Mononuclear cell (primary cell): ENCODE data around the gene KDSR. TPM values are rescaled to one million over a fixed set of nuclear protein-coding genes. Genes with fewer than 3 reads are reported as not detected.

Experiments used
- H3K27me3 ChIP-seq: 2 replicates; pipeline ENCODE4 v1.6.0; 2011; ENCODE audit warnings: low read length, control low read depth; ENCODE audit not compliant: insufficient read depth
- H3K4me1 ChIP-seq: 2 replicates; pipeline ENCODE4 v1.5.1; 2011; ENCODE audit warnings: mild to moderate bottlenecking, low read length, control low read depth; ENCODE audit not compliant: insufficient read depth
- H3K4me3 ChIP-seq: 2 replicates; pipeline ENCODE4 v1.5.1; 2011; ENCODE audit warnings: mild to moderate bottlenecking, low read length, moderate library complexity
- H3K9me3 ChIP-seq: 2 replicates; pipeline ENCODE4 v1.5.1; 2011; ENCODE audit warnings: low read depth, mild to moderate bottlenecking, control low read depth, low read length
- total RNA-seq: library from RNA; depleted of rRNA; stranded (reverse); fragments of >200 nt; gene quantifications from one replicate; pipeline ENCODE4 v1.2.3, GENCODE V29; 2012

The KDSR gene
- total RNA-seq, 1 donor: 16.9 TPM

DNA sequence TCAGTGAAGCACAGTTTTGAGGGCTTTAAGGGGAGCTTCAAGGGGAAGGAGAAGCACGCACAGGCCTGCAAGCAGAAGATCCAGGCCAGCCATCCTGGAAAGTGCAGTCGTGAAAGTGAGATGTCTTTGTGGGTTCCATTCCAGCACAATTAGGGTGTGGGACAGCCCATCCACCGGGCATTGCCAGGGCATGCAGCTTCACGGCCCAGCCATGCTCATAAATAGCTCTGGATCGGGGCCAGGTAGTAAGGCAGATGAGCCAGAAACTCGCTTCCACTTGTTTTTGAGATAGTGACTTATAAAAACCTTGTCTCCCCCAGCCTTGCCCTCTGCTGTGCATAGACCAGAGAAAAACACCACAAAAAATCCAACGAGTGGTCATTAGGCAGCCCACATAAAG is 21.0 kb downstream of the KDSR start:
- Histone ChIP-seq H3K9me3 (no peaks in the 10 kb centered on the region), H3K4me1 (no peaks in the 10 kb centered on the region), H3K4me3 (no peak overlapping the region), H3K27me3 (no peaks in the 10 kb centered on the region)

DNA sequence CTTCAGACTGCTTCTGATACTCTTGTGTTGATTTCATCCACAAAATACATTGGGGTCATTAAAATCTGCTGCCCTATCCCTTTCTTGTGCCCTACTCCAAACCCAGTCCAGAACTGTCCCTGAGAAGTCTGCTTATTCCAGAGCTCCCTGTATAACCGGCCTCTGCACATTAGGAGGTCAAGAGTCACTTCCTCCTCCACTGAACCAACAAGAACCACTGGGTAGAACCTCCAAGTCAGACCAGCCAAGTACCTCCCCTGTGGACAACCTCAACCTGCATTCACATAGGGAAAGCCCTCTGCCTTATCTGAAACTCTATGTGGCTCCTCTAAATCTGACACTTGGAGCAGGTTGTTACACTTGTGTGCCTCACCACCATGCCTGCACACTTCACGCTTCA is 22.1 kb downstream of the KDSR start:
- Histone ChIP-seq H3K9me3 (no peaks in the 10 kb centered on the region), H3K27me3 (no peaks in the 10 kb centered on the region), H3K4me3 (no peak overlapping the region), H3K4me1 (no peaks in the 10 kb centered on the region)

DNA sequence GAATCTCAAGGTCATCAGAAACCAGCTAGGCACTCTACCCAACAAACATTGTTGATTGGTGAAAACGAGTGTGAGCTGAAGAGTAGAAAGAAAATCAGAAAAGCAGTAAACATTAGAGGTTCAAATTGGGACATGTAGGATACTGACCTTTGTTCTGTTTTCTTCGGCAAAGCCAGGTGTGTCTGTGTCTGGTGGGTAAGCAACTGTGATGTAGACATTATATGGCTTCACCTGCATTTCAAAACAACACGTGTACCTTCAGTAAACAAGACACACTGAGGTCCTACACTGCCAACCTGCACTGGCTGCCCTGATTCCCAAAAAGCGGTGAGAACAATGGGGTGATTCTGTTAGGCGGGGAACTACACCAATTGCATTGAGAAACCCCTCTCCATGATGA is 22.7 kb downstream of the KDSR start:
- H3K4me3 ChIP-seq: no peak overlapping the region
- H3K9me3 ChIP-seq: no peaks in the 10 kb centered on the region
- no peaks in the 10 kb centered on the region for H3K4me1 ChIP-seq
- no peaks in the 10 kb centered on the region for H3K27me3 ChIP-seq

DNA sequence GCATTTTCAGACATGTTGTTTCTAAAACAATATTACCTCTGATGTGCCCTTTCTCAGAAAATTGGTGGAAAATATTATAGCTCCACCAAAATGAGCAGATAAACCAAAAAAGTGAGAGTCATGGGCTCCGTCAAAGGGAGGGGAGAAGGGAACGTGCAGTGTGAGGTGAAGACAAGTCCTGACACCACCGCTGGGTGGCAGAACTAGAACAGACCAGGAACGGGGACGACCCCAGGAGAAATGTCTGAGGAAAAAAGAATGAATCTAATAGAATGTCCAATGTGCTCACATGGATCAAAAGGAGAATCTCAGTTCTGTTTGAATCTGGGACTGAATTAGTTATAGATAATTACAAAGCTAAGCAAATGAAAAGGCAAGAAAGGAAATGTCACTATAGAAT is 24.8 kb downstream of the KDSR start:
- H3K27me3 ChIP-seq: no peaks in the 10 kb centered on the region
- H3K4me1 ChIP-seq: no peaks in the 10 kb centered on the region
- H3K4me3 ChIP-seq: no peak overlapping the region
- H3K9me3 ChIP-seq: no peaks in the 10 kb centered on the region

DNA sequence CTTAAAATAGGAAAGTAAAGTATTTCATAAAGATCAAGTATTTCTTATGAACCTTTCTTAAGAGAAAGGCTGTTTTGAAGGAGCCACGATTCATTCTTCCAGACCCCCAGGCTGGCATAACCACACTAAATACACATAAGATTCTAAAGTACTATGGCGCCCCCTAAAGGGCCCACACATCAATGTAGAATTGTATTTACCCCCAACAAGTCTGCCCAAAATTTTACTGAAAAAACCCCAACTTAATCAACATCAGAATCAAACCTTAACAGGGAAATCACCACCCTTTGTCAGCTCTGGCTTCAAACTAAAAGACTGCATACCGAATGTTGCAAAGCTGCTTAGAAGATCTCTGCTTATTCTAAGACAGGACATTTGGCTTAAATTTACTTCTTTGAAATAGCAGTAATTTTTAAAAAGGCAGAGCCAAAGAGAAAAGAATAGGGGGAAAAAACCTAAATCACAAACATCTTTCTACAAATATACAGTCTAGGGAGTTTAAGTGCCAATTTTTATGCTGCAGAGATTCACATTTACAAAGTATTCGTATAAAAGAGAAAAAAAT is 27.0 kb downstream of the KDSR start:
- H3K27me3 ChIP-seq: no peaks in the 10 kb centered on the region
- H3K9me3 ChIP-seq: no peaks in the 10 kb centered on the region
- no peaks in the 10 kb centered on the region for H3K4me1 ChIP-seq
- H3K4me3 ChIP-seq: no peak overlapping the region

DNA sequence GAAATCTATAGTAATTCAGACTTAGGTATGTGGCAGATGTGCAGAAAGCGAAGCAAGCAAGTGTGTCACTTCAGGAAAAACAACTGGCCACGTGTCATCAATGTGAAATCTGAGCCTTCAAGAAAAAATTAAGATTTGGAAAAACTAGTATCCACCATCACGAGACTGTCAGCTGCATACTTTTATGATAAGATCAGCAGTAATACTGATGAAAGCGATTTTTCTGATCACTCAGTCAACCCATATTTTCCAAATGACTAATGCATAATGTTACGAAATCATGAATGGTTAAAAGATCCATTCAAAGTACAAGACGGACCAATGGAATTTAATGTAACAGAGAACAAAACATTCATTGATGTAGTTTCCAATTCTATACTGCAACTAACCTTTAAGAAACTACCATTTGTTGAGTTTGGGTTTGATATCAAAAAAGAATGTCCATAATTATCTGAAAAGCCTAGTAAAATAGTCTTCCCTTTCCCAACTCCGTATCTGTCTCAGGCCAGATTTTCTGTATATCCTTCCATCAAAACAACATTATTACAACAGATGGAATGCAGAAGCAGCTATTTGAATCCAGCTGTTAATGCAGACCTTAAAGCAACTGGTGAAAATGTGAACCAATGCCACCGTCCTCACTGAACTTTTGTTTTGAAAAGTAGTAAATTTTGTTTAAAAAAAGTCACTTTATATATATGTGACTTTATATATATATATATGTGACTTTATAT is 30.5 kb downstream of the KDSR start:
- Histone ChIP-seq H3K9me3 (no peaks in the 10 kb centered on the region), H3K4me3 (no peak overlapping the region), H3K4me1 (no peaks in the 10 kb centered on the region), H3K27me3 (no peaks in the 10 kb centered on the region)

DNA sequence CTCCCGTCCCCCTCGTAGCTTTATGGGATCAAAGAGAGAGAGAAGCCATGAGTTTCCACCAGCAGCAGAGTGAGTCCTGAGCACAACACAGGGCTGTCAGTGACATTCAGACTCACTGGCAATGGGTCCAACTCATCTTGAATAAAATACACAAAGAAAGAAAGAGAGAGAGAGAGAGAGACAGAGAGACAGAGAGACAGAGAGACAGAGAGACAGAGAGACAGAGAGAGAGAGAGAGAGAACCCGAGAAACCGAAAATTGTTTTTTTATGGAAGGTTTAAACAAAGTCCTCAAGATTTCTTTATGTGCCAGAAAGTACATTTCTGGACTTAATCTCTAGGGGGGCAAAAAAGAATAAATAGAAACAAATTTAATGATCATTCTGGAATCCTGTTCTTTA is 35.9 kb downstream of the KDSR start:
- Histone ChIP-seq H3K4me3 (no peak overlapping the region), H3K27me3 (no peaks in the 10 kb centered on the region), H3K4me1 (no peaks in the 10 kb centered on the region), H3K9me3 (no peaks in the 10 kb centered on the region)

DNA sequence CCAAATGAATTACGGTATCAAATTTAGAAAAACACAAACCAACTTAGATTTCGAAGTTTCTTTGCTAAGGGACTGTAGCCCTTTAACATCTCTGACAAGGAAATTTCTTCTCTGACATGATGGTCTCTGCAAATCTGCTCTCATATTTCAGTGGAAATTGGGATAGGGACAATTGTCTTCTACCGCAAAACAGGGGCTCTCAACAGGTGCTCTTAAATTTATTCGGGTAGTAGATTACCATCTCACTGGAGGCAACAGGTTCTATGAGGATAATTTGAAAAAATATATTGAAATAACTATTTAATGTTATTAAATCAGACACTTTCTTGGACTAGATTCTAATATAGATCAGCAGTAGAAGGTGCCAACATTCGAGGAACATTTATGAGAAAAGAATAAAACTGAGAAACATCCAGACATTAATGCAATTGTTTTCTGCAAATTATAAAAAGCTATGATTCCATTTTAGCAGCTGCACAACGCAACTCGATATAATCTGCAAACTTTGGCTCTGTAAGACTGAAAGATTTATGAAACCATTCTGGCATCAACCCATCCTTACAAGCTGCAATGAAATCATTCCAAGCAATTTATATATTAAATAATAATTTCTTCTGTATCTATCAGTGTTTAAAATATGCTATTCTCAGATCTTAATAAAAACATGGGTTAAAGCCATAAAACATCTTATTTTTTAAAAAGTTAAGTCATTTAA is 37.4 kb downstream of the KDSR start:
- Histone ChIP-seq H3K9me3 (no peaks in the 10 kb centered on the region), H3K4me3 (no peak overlapping the region), H3K4me1 (no peaks in the 10 kb centered on the region), H3K27me3 (no peaks in the 10 kb centered on the region)

DNA sequence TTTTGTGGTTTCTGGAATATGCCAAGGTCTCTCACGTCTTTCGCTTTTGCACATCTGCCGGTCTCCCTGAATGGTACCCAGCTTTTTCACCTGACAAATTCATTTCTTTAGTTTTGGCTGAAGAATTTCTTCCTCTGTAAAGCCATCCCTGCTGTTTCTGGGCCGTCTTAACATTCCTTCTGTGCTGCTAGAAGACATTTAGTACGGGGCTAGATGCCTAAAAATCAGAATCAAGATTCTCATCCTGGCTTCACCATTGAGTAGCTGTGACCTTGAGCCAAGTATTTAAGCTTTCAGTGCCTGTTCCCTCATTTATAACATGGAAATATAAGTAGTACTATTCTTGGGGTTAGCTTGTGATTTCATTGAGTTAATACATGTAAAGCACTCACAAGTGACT is 41.0 kb downstream of the KDSR start:
- Histone ChIP-seq H3K9me3 (no peaks in the 10 kb centered on the region), H3K4me1 (peaks cover 17% of the 10 kb centered on the region), H3K27me3 (no peaks in the 10 kb centered on the region), H3K4me3 (no peak overlapping the region)

DNA sequence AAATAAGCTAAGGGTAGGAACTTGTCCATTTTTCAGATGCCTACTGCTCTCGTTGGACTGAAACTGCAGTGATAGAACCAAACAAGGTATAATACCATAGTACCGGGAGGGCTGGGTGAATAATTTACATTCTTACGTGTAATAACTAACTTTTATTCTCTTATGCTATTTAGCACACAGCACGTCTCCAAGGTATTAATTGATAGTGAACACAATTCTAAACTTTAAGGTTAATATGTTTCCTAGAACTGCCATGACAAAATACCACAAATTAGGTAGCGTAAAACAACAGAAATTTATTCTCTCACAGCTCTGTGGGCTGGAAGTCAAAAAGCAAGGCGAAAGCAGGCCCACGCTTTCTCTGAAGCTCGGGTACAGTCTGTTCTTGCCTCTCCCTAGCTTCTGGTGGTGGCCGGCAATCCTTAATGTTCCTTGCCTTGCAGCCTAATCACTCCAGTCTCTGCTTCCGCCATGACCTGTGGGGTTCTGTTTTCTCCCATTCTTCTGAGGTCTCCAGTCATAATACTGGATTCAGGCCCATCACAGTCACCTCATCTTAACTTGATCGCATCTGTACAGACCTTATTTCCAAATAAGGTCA is 41.8 kb downstream of the KDSR start:
- no peaks in the 10 kb centered on the region for H3K9me3 ChIP-seq
- no peak overlapping the region for H3K4me3 ChIP-seq
- no peaks in the 10 kb centered on the region for H3K27me3 ChIP-seq
- peaks cover 22% of the 10 kb centered on the region for H3K4me1 ChIP-seq

DNA sequence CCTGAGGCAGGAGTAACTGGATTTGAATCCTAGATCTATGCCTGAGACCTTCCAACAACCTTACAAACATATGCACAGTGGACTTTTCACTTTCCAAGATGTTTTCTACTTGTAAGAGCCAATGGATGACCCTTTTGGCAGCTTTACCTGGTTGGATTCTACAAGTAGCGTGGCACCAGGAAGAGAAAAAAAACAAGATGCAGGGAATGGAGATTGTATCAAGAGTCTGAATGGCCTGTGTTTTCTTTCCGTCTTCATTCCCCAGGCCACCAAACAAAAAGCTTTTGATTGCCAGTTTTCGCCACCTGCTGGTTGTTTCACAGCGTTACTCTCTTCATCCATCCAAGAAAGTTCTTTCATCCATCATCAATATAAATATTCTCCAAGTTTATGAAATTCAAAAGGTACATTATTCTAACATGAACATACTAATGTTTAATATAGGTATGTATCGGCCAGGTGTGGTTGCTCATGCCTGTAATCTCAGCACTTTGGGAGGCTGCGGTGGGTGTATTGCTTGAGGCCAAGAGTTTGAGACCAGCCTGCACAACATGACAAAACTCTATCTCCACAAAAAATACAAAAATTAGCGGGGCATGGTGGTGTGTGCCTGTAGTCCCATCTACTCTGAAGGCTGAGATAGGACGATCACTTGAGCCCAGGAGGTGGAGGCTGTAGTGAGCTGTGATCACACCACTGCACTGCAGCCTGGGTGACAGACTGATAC is 43.9 kb downstream of the KDSR start:
- Histone ChIP-seq H3K9me3 (no peaks in the 10 kb centered on the region), H3K27me3 (no peaks in the 10 kb centered on the region), H3K4me1 (peaks cover 31% of the 10 kb centered on the region), H3K4me3 (no peak overlapping the region)

DNA sequence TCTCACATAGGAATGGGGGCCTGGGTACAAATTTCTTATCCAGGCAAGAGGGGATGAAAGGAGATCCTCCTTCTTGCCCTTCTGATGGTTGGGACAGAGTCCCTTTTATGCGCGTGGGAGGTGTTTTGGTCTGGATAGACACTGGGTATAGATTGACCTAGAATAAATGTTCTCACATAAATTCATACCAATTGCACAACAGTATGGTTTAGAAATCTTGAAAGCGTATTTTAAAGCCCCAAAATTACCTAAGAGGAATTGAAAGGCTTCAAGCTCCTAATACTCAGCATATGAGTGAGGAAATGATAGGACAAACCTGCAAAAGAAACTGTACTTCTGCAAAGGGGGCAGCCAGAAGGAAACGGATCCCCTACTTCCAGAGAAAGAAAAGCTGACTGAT is 44.8 kb downstream of the KDSR start:
- H3K4me3 ChIP-seq: no peak overlapping the region
- H3K9me3 ChIP-seq: no peaks in the 10 kb centered on the region
- no peaks in the 10 kb centered on the region for H3K27me3 ChIP-seq
- peaks cover 40% of the 10 kb centered on the region for H3K4me1 ChIP-seq

DNA sequence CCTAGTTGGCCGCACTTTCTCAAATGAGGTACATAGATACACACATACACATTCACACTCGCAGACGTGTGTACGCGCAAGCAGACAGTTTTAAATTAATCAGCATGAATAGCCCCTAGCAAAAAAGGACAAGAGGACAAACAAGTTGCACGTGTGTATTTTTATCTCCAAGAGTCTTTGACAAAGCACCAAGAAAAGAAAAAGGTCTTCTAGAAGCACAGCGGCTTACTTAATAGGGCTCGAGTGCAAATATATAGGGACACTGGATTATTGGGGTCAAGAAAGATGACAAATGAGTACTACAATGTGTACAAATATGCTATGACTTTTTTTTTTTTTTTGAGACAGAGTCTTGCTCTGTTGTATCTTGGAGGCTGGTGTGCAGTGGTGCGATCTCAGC is 45.7 kb downstream of the KDSR start:
- Histone ChIP-seq H3K4me3 (no peak overlapping the region), H3K9me3 (no peaks in the 10 kb centered on the region), H3K27me3 (no peaks in the 10 kb centered on the region), H3K4me1 (peaks cover 43% of the 10 kb centered on the region)

DNA sequence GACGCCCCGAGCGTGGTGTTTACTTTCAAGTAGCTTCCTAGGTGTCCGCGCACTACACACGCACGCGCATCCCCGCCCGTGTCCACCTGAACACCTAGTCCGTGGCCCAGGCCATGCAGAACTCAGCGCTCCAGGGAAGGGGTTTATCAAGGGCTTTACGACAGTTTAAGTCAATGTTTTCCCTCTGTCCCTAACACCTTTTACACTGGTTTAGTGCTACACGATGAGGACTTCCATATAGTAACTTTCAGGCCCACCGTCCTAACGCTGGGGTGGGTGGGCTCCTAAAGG is 46.1 kb downstream of the KDSR start:
- no peaks in the 10 kb centered on the region for H3K9me3 ChIP-seq
- no peaks in the 10 kb centered on the region for H3K27me3 ChIP-seq
- H3K4me3 ChIP-seq: peak overlapping the region; percentile 43
- peaks cover 43% of the 10 kb centered on the region for H3K4me1 ChIP-seq
